ENCODE data around the gene TMEM59.

DNA sequence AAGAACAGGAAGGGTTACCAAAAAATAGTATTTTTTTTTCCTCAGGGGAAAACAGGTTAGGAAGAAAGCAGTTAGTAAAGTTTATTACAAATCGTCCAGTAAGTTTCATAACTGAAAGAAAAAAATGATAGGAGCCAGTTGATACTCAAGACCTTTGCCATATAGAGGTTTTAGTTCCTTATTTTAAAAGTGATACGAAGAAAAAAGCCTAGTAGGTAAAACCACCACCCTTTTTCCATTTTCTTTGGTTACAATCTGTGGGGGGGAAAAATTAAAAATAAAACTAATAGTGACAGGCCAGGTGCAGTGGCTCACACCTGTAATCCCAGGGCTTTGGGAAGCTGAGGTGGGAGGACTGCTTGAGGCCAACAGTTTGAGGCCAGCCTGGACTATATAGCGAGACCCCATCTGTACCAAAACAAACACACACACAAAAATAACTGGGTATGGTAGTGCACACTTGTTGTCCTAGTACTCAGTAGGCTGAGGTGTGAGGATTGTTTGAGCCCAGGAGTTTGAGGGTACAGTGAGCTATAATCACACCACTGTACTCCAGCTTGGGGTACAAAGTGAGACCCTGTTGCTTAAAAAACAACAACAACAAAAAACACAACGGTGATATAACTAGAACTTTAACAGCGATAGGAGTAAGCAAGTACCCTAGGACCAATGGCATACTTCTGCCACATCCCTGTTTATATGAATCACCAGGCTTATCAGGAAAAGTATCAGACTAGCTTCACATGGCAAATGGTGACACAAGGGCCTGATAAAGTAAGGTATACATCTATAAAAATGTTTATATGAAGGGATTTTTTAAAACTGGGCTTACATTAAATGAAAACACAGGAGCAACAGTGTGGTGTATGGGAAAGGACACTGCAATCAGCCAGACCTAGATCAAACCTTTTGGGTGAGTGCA lies 5.4 kb downstream of the TMEM59 start:
- TF ChIP-seq, protein P1, sequence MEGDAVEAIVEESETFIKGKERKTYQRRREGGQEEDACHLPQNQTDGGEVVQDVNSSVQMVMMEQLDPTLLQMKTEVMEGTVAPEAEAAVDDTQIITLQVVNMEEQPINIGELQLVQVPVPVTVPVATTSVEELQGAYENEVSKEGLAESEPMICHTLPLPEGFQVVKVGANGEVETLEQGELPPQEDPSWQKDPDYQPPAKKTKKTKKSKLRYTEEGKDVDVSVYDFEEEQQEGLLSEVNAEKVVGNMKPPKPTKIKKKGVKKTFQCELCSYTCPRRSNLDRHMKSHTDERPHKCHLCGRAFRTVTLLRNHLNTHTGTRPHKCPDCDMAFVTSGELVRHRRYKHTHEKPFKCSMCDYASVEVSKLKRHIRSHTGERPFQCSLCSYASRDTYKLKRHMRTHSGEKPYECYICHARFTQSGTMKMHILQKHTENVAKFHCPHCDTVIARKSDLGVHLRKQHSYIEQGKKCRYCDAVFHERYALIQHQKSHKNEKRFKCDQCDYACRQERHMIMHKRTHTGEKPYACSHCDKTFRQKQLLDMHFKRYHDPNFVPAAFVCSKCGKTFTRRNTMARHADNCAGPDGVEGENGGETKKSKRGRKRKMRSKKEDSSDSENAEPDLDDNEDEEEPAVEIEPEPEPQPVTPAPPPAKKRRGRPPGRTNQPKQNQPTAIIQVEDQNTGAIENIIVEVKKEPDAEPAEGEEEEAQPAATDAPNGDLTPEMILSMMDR (conservative IDR thresholded peaks at IDR 0.05 in 1 of 2, IDR thresholded peaks at IDR 0.05 in 1 of 2; ENCODE audit: extremely low read depth in 1 of 2, insufficient read depth in 1 of 2, low read depth in 1 of 2, low read length in 2 of 2), result no peak
- no peak for TF ChIP-seq EZH2 (IDR thresholded peaks at IDR 0.05; ENCODE audit: borderline replicate concordance, low read length)

Measured in mammary epithelial cell (primary cell).